ENCODE results near the gene MARVELD1. TPM values are rescaled to one million over a fixed set of nuclear protein-coding genes. Genes with fewer than 3 reads are reported as not detected.
A peak's percentile ranks its signal among the peaks of the same experiment; 100 is the strongest.

MARVELD1 gene
- total and polyA plus RNA-seq, 2 experiments from 2014 or later: 7.3 to 23.7 TPM

DNA sequence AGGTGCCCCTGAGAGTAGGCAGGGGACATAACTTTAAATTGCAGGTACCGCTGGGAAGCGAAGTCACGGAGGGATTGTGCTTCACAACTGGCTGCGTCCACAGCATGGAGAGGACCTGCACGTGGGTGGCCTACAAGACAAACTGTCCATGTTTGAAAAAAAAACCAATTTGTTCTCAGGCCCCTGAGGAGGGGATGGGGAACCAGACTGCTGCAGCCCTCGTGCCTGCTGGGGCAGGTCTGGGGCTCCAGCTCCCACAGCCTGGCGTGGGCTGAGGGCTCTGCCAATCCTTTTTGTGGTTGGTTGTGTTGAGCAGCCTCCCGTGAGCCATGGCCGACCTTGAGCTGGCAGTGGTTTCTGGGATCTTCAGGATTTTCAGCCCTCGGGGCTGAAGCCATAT, 48.5 kb downstream of the MARVELD1 start:
- 0 out of 2 replicates have a peak overlapping the region, but pooled peaks have one; percentile 60 for H3K27ac Mint-ChIP-seq
- TF ChIP-seq CREB1 (CRISPR knock-in tag; IDR thresholded peaks at IDR 0.05; ENCODE audit: low read depth) (no peak), ETS1 (IDR thresholded peaks at IDR 0.05) (no peak), JUNB (IDR thresholded peaks at IDR 0.05; ENCODE audit: unreplicated experiment) (no peak), EZH2 (IDR thresholded peaks at IDR 0.05; ENCODE audit: low read depth, unreplicated experiment) (no peak), ZNF331 (CRISPR knock-in tag; IDR thresholded peaks at IDR 0.05; ENCODE audit: low read depth) (no peak), ZNF114 (CRISPR knock-in tag; IDR thresholded peaks at IDR 0.05) (no peak), POLR2AphosphoS5 (IDR thresholded peaks at IDR 0.05; ENCODE audit: low read depth) (no peak), NANOG (IDR thresholded peaks at IDR 0.05; ENCODE audit: borderline replicate concordance) (no peak), EZH2phosphoT487 (IDR thresholded peaks at IDR 0.05; ENCODE audit: unreplicated experiment) (no peak), STAT1 (IDR thresholded peaks at IDR 0.05; ENCODE audit: unreplicated experiment) (no peak)
- TF ChIP-seq, protein P1, sequence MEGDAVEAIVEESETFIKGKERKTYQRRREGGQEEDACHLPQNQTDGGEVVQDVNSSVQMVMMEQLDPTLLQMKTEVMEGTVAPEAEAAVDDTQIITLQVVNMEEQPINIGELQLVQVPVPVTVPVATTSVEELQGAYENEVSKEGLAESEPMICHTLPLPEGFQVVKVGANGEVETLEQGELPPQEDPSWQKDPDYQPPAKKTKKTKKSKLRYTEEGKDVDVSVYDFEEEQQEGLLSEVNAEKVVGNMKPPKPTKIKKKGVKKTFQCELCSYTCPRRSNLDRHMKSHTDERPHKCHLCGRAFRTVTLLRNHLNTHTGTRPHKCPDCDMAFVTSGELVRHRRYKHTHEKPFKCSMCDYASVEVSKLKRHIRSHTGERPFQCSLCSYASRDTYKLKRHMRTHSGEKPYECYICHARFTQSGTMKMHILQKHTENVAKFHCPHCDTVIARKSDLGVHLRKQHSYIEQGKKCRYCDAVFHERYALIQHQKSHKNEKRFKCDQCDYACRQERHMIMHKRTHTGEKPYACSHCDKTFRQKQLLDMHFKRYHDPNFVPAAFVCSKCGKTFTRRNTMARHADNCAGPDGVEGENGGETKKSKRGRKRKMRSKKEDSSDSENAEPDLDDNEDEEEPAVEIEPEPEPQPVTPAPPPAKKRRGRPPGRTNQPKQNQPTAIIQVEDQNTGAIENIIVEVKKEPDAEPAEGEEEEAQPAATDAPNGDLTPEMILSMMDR (conservative IDR thresholded peaks at IDR 0.05; ENCODE audit: low read depth in 2 of 2): no peak
- TF ChIP-seq, protein P2, sequence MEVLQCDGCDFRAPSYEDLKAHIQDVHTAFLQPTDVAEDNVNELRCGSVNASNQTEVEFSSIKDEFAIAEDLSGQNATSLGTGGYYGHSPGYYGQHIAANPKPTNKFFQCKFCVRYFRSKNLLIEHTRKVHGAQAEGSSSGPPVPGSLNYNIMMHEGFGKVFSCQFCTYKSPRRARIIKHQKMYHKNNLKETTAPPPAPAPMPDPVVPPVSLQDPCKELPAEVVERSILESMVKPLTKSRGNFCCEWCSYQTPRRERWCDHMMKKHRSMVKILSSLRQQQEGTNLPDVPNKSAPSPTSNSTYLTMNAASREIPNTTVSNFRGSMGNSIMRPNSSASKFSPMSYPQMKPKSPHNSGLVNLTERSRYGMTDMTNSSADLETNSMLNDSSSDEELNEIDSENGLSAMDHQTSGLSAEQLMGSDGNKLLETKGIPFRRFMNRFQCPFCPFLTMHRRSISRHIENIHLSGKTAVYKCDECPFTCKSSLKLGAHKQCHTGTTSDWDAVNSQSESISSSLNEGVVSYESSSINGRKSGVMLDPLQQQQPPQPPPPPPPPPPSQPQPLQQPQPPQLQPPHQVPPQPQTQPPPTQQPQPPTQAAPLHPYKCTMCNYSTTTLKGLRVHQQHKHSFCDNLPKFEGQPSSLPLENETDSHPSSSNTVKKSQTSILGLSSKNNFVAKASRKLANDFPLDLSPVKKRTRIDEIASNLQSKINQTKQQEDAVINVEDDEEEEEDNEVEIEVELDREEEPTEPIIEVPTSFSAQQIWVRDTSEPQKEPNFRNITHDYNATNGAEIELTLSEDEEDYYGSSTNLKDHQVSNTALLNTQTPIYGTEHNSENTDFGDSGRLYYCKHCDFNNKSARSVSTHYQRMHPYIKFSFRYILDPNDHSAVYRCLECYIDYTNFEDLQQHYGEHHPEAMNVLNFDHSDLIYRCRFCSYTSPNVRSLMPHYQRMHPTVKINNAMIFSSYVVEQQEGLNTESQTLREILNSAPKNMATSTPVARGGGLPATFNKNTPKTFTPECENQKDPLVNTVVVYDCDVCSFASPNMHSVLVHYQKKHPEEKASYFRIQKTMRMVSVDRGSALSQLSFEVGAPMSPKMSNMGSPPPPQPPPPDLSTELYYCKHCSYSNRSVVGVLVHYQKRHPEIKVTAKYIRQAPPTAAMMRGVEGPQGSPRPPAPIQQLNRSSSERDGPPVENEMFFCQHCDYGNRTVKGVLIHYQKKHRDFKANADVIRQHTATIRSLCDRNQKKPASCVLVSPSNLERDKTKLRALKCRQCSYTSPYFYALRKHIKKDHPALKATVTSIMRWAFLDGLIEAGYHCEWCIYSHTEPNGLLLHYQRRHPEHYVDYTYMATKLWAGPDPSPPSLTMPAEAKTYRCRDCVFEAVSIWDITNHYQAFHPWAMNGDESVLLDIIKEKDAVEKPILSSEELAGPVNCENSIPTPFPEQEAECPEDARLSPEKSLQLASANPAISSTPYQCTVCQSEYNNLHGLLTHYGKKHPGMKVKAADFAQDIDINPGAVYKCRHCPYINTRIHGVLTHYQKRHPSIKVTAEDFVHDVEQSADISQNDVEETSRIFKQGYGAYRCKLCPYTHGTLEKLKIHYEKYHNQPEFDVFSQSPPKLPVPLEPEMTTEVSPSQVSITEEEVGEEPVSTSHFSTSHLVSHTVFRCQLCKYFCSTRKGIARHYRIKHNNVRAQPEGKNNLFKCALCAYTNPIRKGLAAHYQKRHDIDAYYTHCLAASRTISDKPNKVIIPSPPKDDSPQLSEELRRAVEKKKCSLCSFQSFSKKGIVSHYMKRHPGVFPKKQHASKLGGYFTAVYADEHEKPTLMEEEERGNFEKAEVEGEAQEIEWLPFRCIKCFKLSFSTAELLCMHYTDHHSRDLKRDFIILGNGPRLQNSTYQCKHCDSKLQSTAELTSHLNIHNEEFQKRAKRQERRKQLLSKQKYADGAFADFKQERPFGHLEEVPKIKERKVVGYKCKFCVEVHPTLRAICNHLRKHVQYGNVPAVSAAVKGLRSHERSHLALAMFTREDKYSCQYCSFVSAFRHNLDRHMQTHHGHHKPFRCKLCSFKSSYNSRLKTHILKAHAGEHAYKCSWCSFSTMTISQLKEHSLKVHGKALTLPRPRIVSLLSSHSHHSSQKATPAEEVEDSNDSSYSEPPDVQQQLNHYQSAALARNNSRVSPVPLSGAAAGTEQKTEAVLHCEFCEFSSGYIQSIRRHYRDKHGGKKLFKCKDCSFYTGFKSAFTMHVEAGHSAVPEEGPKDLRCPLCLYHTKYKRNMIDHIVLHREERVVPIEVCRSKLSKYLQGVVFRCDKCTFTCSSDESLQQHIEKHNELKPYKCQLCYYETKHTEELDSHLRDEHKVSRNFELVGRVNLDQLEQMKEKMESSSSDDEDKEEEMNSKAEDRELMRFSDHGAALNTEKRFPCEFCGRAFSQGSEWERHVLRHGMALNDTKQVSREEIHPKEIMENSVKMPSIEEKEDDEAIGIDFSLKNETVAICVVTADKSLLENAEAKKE (CRISPR knock-in tag; IDR thresholded peaks at IDR 0.05): no peak
- TF ChIP-seq, protein P3, sequence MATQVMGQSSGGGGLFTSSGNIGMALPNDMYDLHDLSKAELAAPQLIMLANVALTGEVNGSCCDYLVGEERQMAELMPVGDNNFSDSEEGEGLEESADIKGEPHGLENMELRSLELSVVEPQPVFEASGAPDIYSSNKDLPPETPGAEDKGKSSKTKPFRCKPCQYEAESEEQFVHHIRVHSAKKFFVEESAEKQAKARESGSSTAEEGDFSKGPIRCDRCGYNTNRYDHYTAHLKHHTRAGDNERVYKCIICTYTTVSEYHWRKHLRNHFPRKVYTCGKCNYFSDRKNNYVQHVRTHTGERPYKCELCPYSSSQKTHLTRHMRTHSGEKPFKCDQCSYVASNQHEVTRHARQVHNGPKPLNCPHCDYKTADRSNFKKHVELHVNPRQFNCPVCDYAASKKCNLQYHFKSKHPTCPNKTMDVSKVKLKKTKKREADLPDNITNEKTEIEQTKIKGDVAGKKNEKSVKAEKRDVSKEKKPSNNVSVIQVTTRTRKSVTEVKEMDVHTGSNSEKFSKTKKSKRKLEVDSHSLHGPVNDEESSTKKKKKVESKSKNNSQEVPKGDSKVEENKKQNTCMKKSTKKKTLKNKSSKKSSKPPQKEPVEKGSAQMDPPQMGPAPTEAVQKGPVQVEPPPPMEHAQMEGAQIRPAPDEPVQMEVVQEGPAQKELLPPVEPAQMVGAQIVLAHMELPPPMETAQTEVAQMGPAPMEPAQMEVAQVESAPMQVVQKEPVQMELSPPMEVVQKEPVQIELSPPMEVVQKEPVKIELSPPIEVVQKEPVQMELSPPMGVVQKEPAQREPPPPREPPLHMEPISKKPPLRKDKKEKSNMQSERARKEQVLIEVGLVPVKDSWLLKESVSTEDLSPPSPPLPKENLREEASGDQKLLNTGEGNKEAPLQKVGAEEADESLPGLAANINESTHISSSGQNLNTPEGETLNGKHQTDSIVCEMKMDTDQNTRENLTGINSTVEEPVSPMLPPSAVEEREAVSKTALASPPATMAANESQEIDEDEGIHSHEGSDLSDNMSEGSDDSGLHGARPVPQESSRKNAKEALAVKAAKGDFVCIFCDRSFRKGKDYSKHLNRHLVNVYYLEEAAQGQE (IDR thresholded peaks at IDR 0.05; ENCODE audit: unreplicated experiment): no peak
- no peaks in the 10 kb centered on the region for H3K9me3 Mint-ChIP-seq
- Histone ChIP-seq H3F3A (replicated peaks; ENCODE audit: low read depth) (no peaks in the 10 kb centered on the region), H3K4me3 (no peak overlapping the region), H3K27ac (ENCODE audit: low read depth) (peak overlapping the region; percentile 63; the same call in 1 of the 2 replicates), H3K27me3 (ENCODE audit: insufficient read depth) (no peaks in the 10 kb centered on the region), H3K79me2 (replicated peaks; ENCODE audit: insufficient read depth) (no peaks in the 10 kb centered on the region), H3K4me2 (no peak overlapping the region; the same call in 1 of the 2 replicates), H2AFZ (no peak overlapping the region), H3K9me2 (ENCODE audit: insufficient read depth) (no peaks in the 10 kb centered on the region), H3K4me1 (ENCODE audit: insufficient read depth) (peaks cover 7% of the 10 kb centered on the region; the same call in 1 of the 2 replicates), H4K20me1 (replicated peaks; ENCODE audit: insufficient read depth) (no peaks in the 10 kb centered on the region), H3K36me3 (ENCODE audit: insufficient read depth) (peaks cover 4% of the 10 kb centered on the region; the same call in 1 of the 2 replicates)
- peaks cover 36% of the 10 kb centered on the region for H3K36me3 Mint-ChIP-seq (ENCODE audit: low read depth)
- DNase-seq (ENCODE audit: low spot score): no peak
- no peak overlapping the region for H3K4me3 Mint-ChIP-seq
- H3K27me3 Mint-ChIP-seq (ENCODE audit: insufficient read depth, low read depth, poor library complexity): peaks cover 22% of the 10 kb centered on the region
- peaks cover 29% of the 10 kb centered on the region for H3K4me1 Mint-ChIP-seq
- ATAC-seq: no peak
